T-cell (primary cell): ENCODE measurements around the gene EWSR1. TPM values are rescaled to one million over a fixed set of nuclear protein-coding genes. Genes with fewer than 3 reads are reported as not detected.

ENCODE experiments used
- ATAC-seq, 4 experiments: fragments of 200-7000 bp in 3 of 4; fragments of 150-1000 bp in 1 of 4; cut with Tn5 transposase; replicated peaks in 1 of 4; 1 replicate in 3 of 4; 2 replicates in 1 of 4; pipeline ENCODE4 v1.10.0; 2021; ENCODE audit warnings: moderate library complexity in 3 of 4, mild to moderate bottlenecking in 2 of 4, moderate number of reproducible peaks in 1 of 4
- CTCF ChIA-PET, 2 donors: fragments of 300-600 bp; sonication (Branson Sonifier 250); formaldehyde crosslinking; loops; one replicate each; lab custom pipeline; 2022; ENCODE audit warnings: antibody characterized with exemption in 2 of 2; lab: Charles Lee
- POLR2A ChIA-PET, 2 donors: fragments of 300-600 bp; sonication (Branson Sonifier 250); formaldehyde crosslinking; loops; one replicate each; lab custom pipeline; 2022; ENCODE audit warnings: antibody characterized with exemption in 2 of 2; lab: Charles Lee
- DNase-seq, 35 experiments: peaks; one replicate each; pipeline versions ENCODE4 v3.0.0 to v3.0.0-alpha.2; 2013 to 2023
- H3K27ac ChIP-seq: one replicate; pipeline ENCODE4 v1.5.1; 2013; ENCODE audit warnings: low read length
- H3K27me3 ChIP-seq, 2 experiments: replicated peaks in 1 of 2; 1 replicate in 1 of 2; 2 replicates in 1 of 2; pipeline versions ENCODE4 v1.6.1 to v1.7.0; 2013; ENCODE audit warnings: low read length in 1 of 2, mixed read lengths in 1 of 2; ENCODE audit not compliant: control insufficient read depth in 2 of 2, insufficient read depth in 2 of 2; ENCODE audit errors: extremely low read depth in 1 of 2
- H3K36me3 ChIP-seq, 2 donors: 1 replicate in 1 of 2; 2 replicates in 1 of 2; pipeline versions ENCODE4 v1.6.1 to v1.7.0; 2013; ENCODE audit warnings: low read length in 1 of 2; ENCODE audit not compliant: control insufficient read depth in 2 of 2, insufficient read depth in 1 of 2; ENCODE audit errors: extremely low read depth in 1 of 2
- H3K4me1 ChIP-seq, 2 experiments: 1 replicate in 1 of 2; 2 replicates in 1 of 2; pipeline versions ENCODE4 v1.6.1 to v1.7.0; 2013; ENCODE audit warnings: low read length in 2 of 2, mixed read lengths in 1 of 2; ENCODE audit not compliant: insufficient read depth in 2 of 2, control insufficient read depth in 1 of 2; ENCODE audit errors: extremely low read depth in 1 of 2
- H3K4me3 ChIP-seq, 2 donors: 1 replicate in 1 of 2; 2 replicates in 1 of 2; pipeline versions ENCODE4 v1.5.1 to v1.7.0; 2013; ENCODE audit warnings: mild to moderate bottlenecking in 2 of 2, low read length in 1 of 2, moderate library complexity in 1 of 2; ENCODE audit not compliant: control insufficient read depth in 1 of 2; ENCODE audit errors: extremely low read depth in 1 of 2
- H3K9me3 ChIP-seq: 2 replicates; pipeline ENCODE4 v1.7.0; 2013
- H3K27ac Mint-ChIP-seq, 2 donors: one replicate each; pipeline ENCODE4 v1.8.0; 2020 to 2021; ENCODE audit warnings: mild to moderate bottlenecking in 2 of 2, mixed read lengths in 2 of 2
- H3K27me3 Mint-ChIP-seq, 2 donors: one replicate each; pipeline ENCODE4 v1.8.0; 2021 to 2022; ENCODE audit warnings: mixed read lengths in 2 of 2
- H3K36me3 Mint-ChIP-seq: one replicate; pipeline ENCODE4 v1.8.0; 2021; ENCODE audit warnings: mixed read lengths
- H3K4me1 Mint-ChIP-seq, 3 donors: one replicate each; pipeline ENCODE4 v1.8.0; 2020 to 2022; ENCODE audit warnings: mixed read lengths in 3 of 3, mild to moderate bottlenecking in 1 of 3
- H3K4me3 Mint-ChIP-seq, 3 donors: one replicate each; pipeline ENCODE4 v1.8.0; 2020 to 2022; ENCODE audit warnings: mild to moderate bottlenecking in 3 of 3, mixed read lengths in 3 of 3, moderate library complexity in 3 of 3
- H3K9me3 Mint-ChIP-seq, 3 donors: one replicate each; pipeline ENCODE4 v1.8.0; 2020 to 2022; ENCODE audit warnings: mixed read lengths in 3 of 3
- WGBS: methylation state at CpG from one replicate; pipeline ENCODE4 v1.1.5; 2013; ENCODE audit warnings: missing lambda C conversion rate; ENCODE audit not compliant: insufficient coverage; 5-methylcytosine and 5-hydroxymethylcytosine counted together
- total RNA-seq, 35 experiments: library from RNA in 6 of 35; stranded (reverse) in 6 of 35; fragments of 120-200 nt in 1 of 35; gene quantifications; one replicate each; pipeline versions ENCODE4 v1.2.1 to v1.2.4 and lab custom pipeline; 2013 to 2026

Gene EWSR1
- total RNA-seq, 5 donors from 2014 or later (not counting 1 experiment from before 2014, with no cell fraction given) = 254 to 308 (median 260) TPM

GRCh38 chr22:29313576-29314466 is 45.8 kb downstream of the EWSR1 start:
- ATAC-seq (no peak), DNase-seq (no peak)
- H3K4me3 ChIP-seq = no peak overlapping the region
- Mint-ChIP-seq H3K9me3 (no peaks in the 10 kb centered on the region), H3K4me1 (peaks cover 13 to 35% (median 18%) of the 10 kb centered on the region in 3 donors), H3K36me3 (no peaks in the 10 kb centered on the region), H3K4me3 (peak overlapping the region; percentile 21 to 75 (median 25)), H3K27me3 (peaks cover 30 to 49% of the 10 kb centered on the region in 2 donors), H3K27ac (peak overlapping the region in 1 of 2 donors; percentile 39)
- no peaks in the 10 kb centered on the region for H3K36me3 ChIP-seq
- H3K27ac ChIP-seq = no peak overlapping the region
- 24% methylated on average over 45 of the region's 51 CpGs for WGBS
- ChIA-PET POLR2A (interaction anchor here (0.5 kb wide), 2 partner anchors 65 to 1606 kb away, joined by 3 to 4 read pairs; no protein-coding TSS in a partner anchor), CTCF (no interaction called here)
- H3K9me3 ChIP-seq = no peaks in the 10 kb centered on the region
- H3K4me1 ChIP-seq = peaks cover 2 to 38% of the 10 kb centered on the region in 2 experiments
- H3K27me3 ChIP-seq = peaks cover 9 to 72% of the 10 kb centered on the region in 2 experiments

GRCh38 chr22:29314537-29315285 is 46.6 kb downstream of the EWSR1 start:
- peak overlapping the region in 1 of 2 donors; percentile 15 for H3K4me3 ChIP-seq
- CTCF ChIA-PET = no interaction called here
- 5% methylated on average over 67 of the region's 69 CpGs for WGBS

GRCh38 chr22:29315286-29316140 is 47.4 kb downstream of the EWSR1 start, which contains the start of gene RASL10A:
Gene RASL10A, minus strand, starts transcription at chr22:29315697. Its CDS starts 451 bp downstream, at chr22:29315246.
- DNase-seq (no peak), ATAC-seq (no peak)
- peaks cover 30 to 43% of the 10 kb centered on the region in 2 donors for H3K27me3 Mint-ChIP-seq
- Histone ChIP-seq H3K27me3 (peaks cover 9 to 69% of the 10 kb centered on the region in 2 experiments), H3K4me1 (peaks cover 2 to 32% of the 10 kb centered on the region in 2 experiments), H3K27ac (no peak within 1 kb of the TSS), H3K36me3 (no peaks in the 10 kb centered on the region), H3K9me3 (no peaks in the 10 kb centered on the region), H3K4me3 (peak within 1 kb of the TSS in 1 of 2 donors; percentile 32)
- ChIA-PET CTCF (no interaction called here), POLR2A (interaction anchor here in 1 of 2 donors (0.6 kb wide), 1 partner anchor 1466 kb away, joined by 23 read pairs; no protein-coding TSS in a partner anchor)
- peaks cover 13 to 32% (median 17%) of the 10 kb centered on the region in 3 donors for H3K4me1 Mint-ChIP-seq
- H3K36me3 Mint-ChIP-seq = no peaks in the 10 kb centered on the region
- H3K27ac Mint-ChIP-seq = no peak within 1 kb of the TSS
- 3% methylated on average over 77 of the region's 103 CpGs for WGBS
- peak within 1 kb of the TSS; percentile 21 to 75 (median 25) for H3K4me3 Mint-ChIP-seq
- H3K9me3 Mint-ChIP-seq = no peaks in the 10 kb centered on the region

More at GRCh38 chr22:29314537-29315285, 46.6 kb downstream of the EWSR1 start:
- Mint-ChIP-seq H3K36me3 (no peaks in the 10 kb centered on the region), H3K9me3 (no peaks in the 10 kb centered on the region), H3K27me3 (peaks cover 30 to 45% of the 10 kb centered on the region in 2 donors), H3K4me1 (peaks cover 13 to 32% (median 17%) of the 10 kb centered on the region in 3 donors), H3K4me3 (peak overlapping the region; percentile 21 to 75 (median 25)), H3K27ac (no peak overlapping the region)
- Histone ChIP-seq H3K9me3 (no peaks in the 10 kb centered on the region), H3K27ac (no peak overlapping the region), H3K4me1 (peaks cover 2 to 32% of the 10 kb centered on the region in 2 experiments), H3K27me3 (peaks cover 9 to 72% of the 10 kb centered on the region in 2 experiments), H3K36me3 (no peaks in the 10 kb centered on the region)
- no peak for ATAC-seq
- POLR2A ChIA-PET = interaction anchor here in 1 of 2 donors (0.5 kb wide), 1 partner anchor 64 kb away, joined by 3 read pairs; no protein-coding TSS in a partner anchor
- no peak for DNase-seq

DNA sequence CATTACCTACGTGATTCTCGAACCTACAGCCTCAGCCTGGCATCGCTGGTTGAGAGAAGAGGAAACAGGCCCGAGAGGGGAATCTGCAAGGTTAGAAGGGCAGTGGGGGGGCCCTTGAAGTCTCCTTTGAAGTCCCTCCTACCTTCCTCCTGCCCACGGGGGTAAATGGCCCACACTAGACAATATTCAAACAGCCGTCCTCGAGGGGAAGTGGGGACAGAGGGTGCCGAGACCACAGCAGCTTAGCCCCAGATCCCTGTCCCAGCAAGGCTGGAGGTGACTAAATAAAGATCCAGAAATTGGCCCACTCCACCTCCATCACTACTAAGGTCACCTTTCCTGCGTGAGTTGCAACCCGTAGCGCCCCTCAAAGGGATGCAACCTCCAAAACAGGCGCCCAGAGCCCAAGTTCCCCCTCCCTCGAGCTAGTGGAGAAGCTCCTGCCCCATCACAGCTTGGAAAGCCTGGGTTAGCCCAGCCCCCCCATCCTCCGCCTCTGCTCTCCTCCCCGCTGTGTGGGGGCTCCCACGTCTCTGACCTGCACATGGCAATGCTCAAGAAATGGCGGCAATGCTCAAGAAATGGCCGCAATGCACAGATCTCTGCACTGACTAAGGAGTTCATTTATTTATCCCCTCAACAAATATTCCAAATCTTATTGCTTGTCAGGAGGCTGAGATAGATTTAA is 48.2 kb downstream of the EWSR1 start:
- no peak overlapping the region for H3K27ac Mint-ChIP-seq
- Histone ChIP-seq H3K4me3 (no peak overlapping the region), H3K27me3 (peaks cover 9 to 62% of the 10 kb centered on the region in 2 experiments), H3K9me3 (no peaks in the 10 kb centered on the region), H3K27ac (no peak overlapping the region), H3K4me1 (peaks cover 2 to 25% of the 10 kb centered on the region in 2 experiments), H3K36me3 (no peaks in the 10 kb centered on the region)
- ChIA-PET CTCF (no interaction called here), POLR2A (no interaction called here)
- peaks cover 13 to 29% (median 15%) of the 10 kb centered on the region in 3 donors for H3K4me1 Mint-ChIP-seq
- no peak for DNase-seq
- H3K4me3 Mint-ChIP-seq = peak overlapping the region; percentile 6 to 51 (median 17)
- H3K36me3 Mint-ChIP-seq = no peaks in the 10 kb centered on the region
- 55% methylated on average over 11 of the region's 18 CpGs for WGBS
- H3K9me3 Mint-ChIP-seq = no peaks in the 10 kb centered on the region
- no peak for ATAC-seq
- H3K27me3 Mint-ChIP-seq = peaks cover 30 to 41% of the 10 kb centered on the region in 2 donors

DNA sequence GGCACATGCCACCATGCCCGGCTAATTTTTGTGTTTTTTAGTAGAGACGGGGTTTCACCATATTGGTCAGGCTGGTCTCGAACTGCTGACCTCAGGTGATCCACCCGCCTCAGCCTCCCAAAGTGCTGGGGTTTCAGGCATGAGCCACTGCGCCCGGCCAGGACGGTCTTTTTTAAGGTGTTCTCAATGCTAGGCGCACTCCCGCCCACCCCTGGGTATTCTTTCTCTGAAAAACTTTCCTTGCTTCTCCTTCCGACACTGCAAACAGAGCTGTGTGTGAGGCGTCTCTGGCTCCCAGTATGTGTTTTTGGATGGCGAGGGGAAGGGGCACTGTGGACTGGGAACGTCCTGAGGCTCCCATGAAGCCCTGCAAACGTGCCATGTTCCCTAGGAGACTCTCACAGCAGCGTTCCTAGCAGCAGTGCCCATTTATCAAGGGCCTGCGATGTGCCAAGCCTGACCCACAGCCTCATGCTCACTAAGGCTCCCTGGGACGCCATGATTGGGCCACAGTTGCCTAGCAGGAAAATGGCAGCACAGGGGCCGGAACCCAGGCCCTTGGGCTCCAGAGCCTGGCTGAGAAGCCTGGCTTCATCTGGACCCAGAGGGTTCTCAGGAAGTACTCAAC is 49.9 kb downstream of the EWSR1 start:
- WGBS = 85% methylated on average over 14 of the region's 18 CpGs
- DNase-seq (no peak), ATAC-seq (no peak)
- Histone ChIP-seq H3K9me3 (no peaks in the 10 kb centered on the region), H3K27ac (no peak overlapping the region), H3K27me3 (peaks cover 9 to 48% of the 10 kb centered on the region in 2 experiments), H3K4me1 (peaks cover 2 to 23% of the 10 kb centered on the region in 2 experiments), H3K4me3 (no peak overlapping the region), H3K36me3 (no peaks in the 10 kb centered on the region)
- ChIA-PET CTCF (no interaction called here), POLR2A (no interaction called here)
- peaks cover 13 to 23% (median 13%) of the 10 kb centered on the region in 3 donors for H3K4me1 Mint-ChIP-seq
- no peak overlapping the region for H3K4me3 Mint-ChIP-seq
- no peaks in the 10 kb centered on the region for H3K36me3 Mint-ChIP-seq
- H3K27ac Mint-ChIP-seq = no peak overlapping the region
- no peaks in the 10 kb centered on the region for H3K9me3 Mint-ChIP-seq
- H3K27me3 Mint-ChIP-seq = peaks cover 22 to 32% of the 10 kb centered on the region in 2 donors
